HL-60 (cell line): ENCODE results near the gene TEAD2.
"Not testable (repeated sequence)": the region's sequence is repeated elsewhere in the genome, so short reads cannot be mapped to it uniquely, and the experiment has no call there.

ENCODE experiments used
- DNase-seq, 2 experiments: peaks; one replicate each; pipeline ENCODE4 v3.0.0-alpha.2; 2010 to 2020; ENCODE audit warnings: low read depth in 1 of 2, low spot score in 1 of 2
- H3K27ac ChIP-seq: fragments of 250-450 bp; sonication (Bioruptor Pico); replicated peaks from 2 replicates; pipeline ENCODE4 v1.5.1; 2020; ENCODE audit warnings: mild to moderate bottlenecking, moderate library complexity
- H3K27me3 ChIP-seq: fragments of 250-450 bp; sonication (Bioruptor Pico); 2 replicates; pipeline ENCODE4 v1.5.1; 2021; ENCODE audit warnings: mild to moderate bottlenecking, moderate library complexity; ENCODE audit not compliant: insufficient read depth, poor library complexity, severe bottlenecking
- H3K4me3 ChIP-seq: replicated peaks from 2 replicates; pipeline ENCODE4 v1.5.1; 2011; ENCODE audit warnings: mild to moderate bottlenecking, control low read depth, low read length; ENCODE audit not compliant: insufficient read depth
- CTCF ChIP-seq: IDR thresholded peaks from one replicate; pipeline ENCODE4 v1.5.1; 2011; ENCODE audit warnings: low read length, control low read depth, inconsistent platforms; ENCODE audit not compliant: insufficient read depth
- GABPA ChIP-seq: IDR thresholded peaks from 2 replicates; pipeline ENCODE4 v1.6.1; 2012; ENCODE audit warnings: low read depth
- POLR2AphosphoS5 ChIP-seq: IDR thresholded peaks from 2 replicates; pipeline ENCODE4 v1.6.1; 2012; ENCODE audit warnings: low read depth
- REST ChIP-seq: IDR thresholded peaks from 2 replicates; pipeline ENCODE4 v1.6.1; 2012; ENCODE audit warnings: low read depth; ENCODE audit not compliant: insufficient replicate concordance
- SPI1 ChIP-seq: IDR thresholded peaks from 2 replicates; pipeline ENCODE4 v1.6.1; 2012; ENCODE audit warnings: low read depth, mild to moderate bottlenecking, borderline replicate concordance

TEAD2 gene

GRCh38 chr19:49374665-49375434 lies 12.6 kb upstream of the TEAD2 start:
- Histone ChIP-seq H3K27ac (no peak overlapping the region), H3K27me3 (no peaks in the 10 kb centered on the region), H3K4me3 (no peak overlapping the region)
- no peak for TF ChIP-seq SPI1
- no peak for TF ChIP-seq GABPA
- no peak for TF ChIP-seq POLR2AphosphoS5
- TF ChIP-seq REST = no peak
- TF ChIP-seq CTCF = no peak
- no peak for DNase-seq

- not testable (repeated sequence) for H3K4me3 ChIP-seq, H3K27ac ChIP-seq, DNase-seq, H3K27me3 ChIP-seq
These were observed 11.0 kb upstream of the TEAD2 start for GRCh38 chr19:49373174-49373573.

GRCh38 chr19:49371184-49371583 lies 9.0 kb upstream of the TEAD2 start:
- no peaks in the 10 kb centered on the region for H3K27me3 ChIP-seq
- no peak for DNase-seq
- TF ChIP-seq REST (no peak), GABPA (no peak), SPI1 (no peak)
- H3K4me3 ChIP-seq = no peak overlapping the region
- no peak overlapping the region for H3K27ac ChIP-seq

- H3K27me3 ChIP-seq = peaks cover under 1% of the 10 kb centered on the region
- no peak overlapping the region for H3K27ac ChIP-seq
- TF ChIP-seq POLR2AphosphoS5 = no peak
- TF ChIP-seq SPI1 = 0 out of 2 replicates have a peak, but pooled peaks have one; percentile 26
- H3K4me3 ChIP-seq = no peak overlapping the region
- DNase-seq = peak in 1 of 2 experiments; percentile 14
These were observed 6.6 kb upstream of the TEAD2 start for GRCh38 chr19:49368711-49369358.

- DNase-seq = no peak
- no peak for TF ChIP-seq REST
- no peak for TF ChIP-seq CTCF
- peak; percentile 9; the same call in 1 of the 2 replicates for TF ChIP-seq SPI1
- Histone ChIP-seq H3K27ac (no peak overlapping the region), H3K4me3 (no peak overlapping the region), H3K27me3 (peaks cover 26% of the 10 kb centered on the region)
These were observed 3.9 kb upstream of the TEAD2 start for GRCh38 chr19:49366110-49366509.
